ENCODE results near the gene ATCAY. TPM values are rescaled to one million over a fixed set of nuclear protein-coding genes. Genes with fewer than 3 reads are reported as not detected.
"Not testable (repeated sequence)": the region's sequence is repeated elsewhere in the genome, so short reads cannot be mapped to it uniquely, and the experiment has no call there.

The ATCAY gene
- total RNA-seq, 1 donor: 0.43 TPM

- DNase-seq (ENCODE audit: low read depth): no peak
- no peak overlapping the region for H3K4me3 ChIP-seq (ENCODE audit: low read depth, low read length)
- TF ChIP-seq, protein P1, sequence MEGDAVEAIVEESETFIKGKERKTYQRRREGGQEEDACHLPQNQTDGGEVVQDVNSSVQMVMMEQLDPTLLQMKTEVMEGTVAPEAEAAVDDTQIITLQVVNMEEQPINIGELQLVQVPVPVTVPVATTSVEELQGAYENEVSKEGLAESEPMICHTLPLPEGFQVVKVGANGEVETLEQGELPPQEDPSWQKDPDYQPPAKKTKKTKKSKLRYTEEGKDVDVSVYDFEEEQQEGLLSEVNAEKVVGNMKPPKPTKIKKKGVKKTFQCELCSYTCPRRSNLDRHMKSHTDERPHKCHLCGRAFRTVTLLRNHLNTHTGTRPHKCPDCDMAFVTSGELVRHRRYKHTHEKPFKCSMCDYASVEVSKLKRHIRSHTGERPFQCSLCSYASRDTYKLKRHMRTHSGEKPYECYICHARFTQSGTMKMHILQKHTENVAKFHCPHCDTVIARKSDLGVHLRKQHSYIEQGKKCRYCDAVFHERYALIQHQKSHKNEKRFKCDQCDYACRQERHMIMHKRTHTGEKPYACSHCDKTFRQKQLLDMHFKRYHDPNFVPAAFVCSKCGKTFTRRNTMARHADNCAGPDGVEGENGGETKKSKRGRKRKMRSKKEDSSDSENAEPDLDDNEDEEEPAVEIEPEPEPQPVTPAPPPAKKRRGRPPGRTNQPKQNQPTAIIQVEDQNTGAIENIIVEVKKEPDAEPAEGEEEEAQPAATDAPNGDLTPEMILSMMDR (IDR thresholded peaks at IDR 0.05; ENCODE audit: insufficient read depth, low read depth, low read length): no peak
Measured at GRCh38 chr19:3881272-3882040, 971 bp downstream of the ATCAY start.

DNA sequence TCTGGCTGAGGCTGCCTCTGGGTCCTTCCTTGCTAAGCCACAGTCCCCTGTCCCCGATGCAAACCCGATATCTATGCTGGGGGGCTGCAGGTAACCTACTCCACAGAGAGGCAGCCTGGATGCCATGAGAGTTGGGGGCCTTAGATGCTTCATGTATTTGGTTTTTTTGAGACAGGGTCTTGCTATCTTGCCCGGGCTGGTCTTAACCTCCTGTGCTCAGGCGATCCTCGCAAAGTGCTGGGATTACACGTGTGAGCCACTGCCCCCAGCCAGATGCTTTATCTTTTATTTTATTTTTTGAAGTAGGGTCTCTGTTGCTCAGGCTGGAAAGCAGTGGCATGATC lies 1.5 kb downstream of the ATCAY start:
- DNase-seq (ENCODE audit: low read depth): no peak
- no peak overlapping the region for H3K4me3 ChIP-seq (ENCODE audit: low read depth, low read length)
- TF ChIP-seq, protein P1 (IDR thresholded peaks at IDR 0.05; ENCODE audit: insufficient read depth, low read depth, low read length): no peak

DNA sequence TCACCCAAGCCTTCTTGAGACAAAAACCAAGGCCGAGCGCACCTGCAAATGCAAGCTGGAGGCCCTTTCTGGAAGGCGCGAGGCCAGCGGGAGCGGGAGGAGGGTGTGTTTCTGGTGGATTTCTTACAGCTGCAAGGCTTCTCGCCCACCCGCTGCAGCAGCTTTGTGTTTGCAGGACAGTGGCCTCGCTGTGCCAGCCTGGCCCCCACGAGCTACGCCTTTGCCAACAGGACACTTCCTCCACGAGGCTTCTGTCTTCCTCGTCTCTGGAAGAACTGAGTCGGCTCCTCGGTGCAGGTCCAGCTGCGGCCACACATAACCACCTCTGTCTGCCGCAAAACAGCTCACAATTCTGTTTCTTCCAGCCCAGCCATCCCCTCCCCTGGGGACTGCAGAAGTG lies 10.1 kb downstream of the ATCAY start:
- DNase-seq (ENCODE audit: low read depth): no peak
- TF ChIP-seq, protein P1 (IDR thresholded peaks at IDR 0.05; ENCODE audit: insufficient read depth, low read depth, low read length): no peak
- no peak overlapping the region for H3K4me3 ChIP-seq (ENCODE audit: low read depth, low read length)

DNA sequence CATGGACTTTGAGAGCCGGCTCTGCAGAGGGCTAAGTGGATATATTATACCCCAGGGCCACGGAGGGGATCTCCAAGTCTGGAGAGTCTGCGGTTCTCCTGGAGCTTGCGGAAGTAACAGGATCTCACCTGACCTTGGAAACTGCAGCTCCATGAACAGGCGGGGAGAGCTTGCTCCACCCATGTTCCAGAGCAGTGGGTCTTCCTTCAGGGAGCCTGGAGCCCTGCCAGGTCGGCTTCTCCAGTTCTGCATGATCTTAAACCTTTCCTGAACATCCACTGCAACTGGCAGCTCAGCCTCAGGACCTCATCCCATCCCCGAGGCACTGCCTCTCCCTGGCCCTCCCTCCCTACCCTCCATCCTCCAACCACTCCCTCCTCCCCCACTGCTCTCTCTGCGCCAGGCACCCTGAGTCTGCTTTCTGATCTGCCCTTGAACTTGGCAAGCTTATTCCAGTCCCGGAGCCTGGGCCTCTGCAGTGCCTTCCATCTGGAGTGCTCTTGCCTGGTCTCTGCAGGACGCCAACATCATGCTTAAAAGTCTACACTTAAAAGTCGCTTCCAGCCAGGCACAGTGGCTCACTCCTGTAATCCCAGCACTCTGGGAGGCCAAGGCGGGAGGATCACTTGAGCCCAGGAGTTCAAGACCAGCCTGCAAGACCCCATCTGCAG lies 13.2 kb downstream of the ATCAY start:
- no peak for DNase-seq (ENCODE audit: low read depth)
- H3K4me3 ChIP-seq (ENCODE audit: low read depth, low read length): no peak overlapping the region

DNA sequence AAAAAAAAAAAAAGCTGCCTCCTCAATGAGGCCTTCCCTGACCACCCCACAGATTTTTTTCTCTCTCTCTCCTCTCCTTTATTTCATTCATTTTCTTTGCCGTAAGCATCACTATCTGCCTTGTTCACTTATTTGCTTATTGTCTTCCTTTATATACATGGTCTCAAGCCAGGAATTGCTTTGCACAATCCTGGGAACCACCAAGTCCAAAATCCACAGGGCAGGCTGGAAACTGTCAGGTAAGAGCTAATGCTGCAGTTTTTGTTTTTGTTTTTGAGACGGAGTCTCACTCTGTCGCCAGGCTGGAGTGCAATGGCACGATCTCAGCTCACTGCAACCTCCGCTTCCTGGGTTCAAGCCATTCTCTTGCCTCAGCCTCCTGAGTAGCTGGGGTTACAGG lies 14.5 kb downstream of the ATCAY start:
- H3K4me3 ChIP-seq (ENCODE audit: low read depth, low read length); DNase-seq (ENCODE audit: low read depth): not testable (repeated sequence)

More for the DNA sequence above, 13.2 kb downstream of the ATCAY start:
- TF ChIP-seq, protein P1 (IDR thresholded peaks at IDR 0.05; ENCODE audit: insufficient read depth, low read depth, low read length): no peak

DNA sequence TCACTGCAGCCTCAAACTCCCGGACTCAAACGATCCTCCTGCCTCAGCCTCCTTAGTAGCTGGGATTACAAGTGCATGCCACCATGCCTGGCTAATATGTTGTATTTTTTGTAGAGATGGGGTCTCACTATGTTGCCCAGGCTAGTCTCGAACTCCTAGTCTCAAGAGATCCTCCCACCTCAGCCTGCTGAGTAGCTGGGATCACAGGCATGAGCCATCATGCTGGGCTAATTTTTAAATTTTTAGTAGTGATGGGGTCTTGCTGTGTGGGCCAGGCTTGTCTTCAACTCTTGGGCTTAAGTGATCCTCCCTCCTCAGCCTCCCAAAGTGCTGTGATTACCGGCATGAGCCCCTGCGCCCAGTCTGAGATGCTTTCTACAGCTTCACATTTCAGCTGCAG lies 15.3 kb downstream of the ATCAY start:
- DNase-seq (ENCODE audit: low read depth): no peak
- H3K4me3 ChIP-seq (ENCODE audit: low read depth, low read length): no peak overlapping the region
- TF ChIP-seq, protein P1 (IDR thresholded peaks at IDR 0.05; ENCODE audit: insufficient read depth, low read depth, low read length): no peak

- TF ChIP-seq, protein P1 (IDR thresholded peaks at IDR 0.05; ENCODE audit: insufficient read depth, low read depth, low read length): no peak
- H3K4me3 ChIP-seq (ENCODE audit: low read depth, low read length): no peak overlapping the region
- no peak for DNase-seq (ENCODE audit: low read depth)
Measured at GRCh38 chr19:3897936-3898335, 17.5 kb downstream of the ATCAY start.

Data from fibroblast of villous mesenchyme (primary cell).